Activated T-cell treated with anti-CD3 and anti-CD28 coated beads, Interleukin-2, amount 50 U/mL, for 24 hours (primary cell): ENCODE measurements around the gene C1QA.
"Not testable (repeated sequence)": the region's sequence is repeated elsewhere in the genome, so short reads cannot be mapped to it uniquely, and the experiment has no call there.

Source experiments
- DNase-seq: peaks from one replicate; pipeline ENCODE4 v3.0.0-alpha.2; 2020
- H3K27ac Mint-ChIP-seq: 2 replicates; pipeline ENCODE4 v1.8.0; 2020; ENCODE audit warnings: mild to moderate bottlenecking, mixed read lengths
- H3K27me3 Mint-ChIP-seq: 2 replicates; pipeline ENCODE4 v1.8.0; 2020; ENCODE audit warnings: mixed read lengths
- H3K36me3 Mint-ChIP-seq: 2 replicates; pipeline ENCODE4 v1.8.0; 2020; ENCODE audit warnings: low read depth, mixed read lengths
- H3K4me1 Mint-ChIP-seq: 2 replicates; pipeline ENCODE4 v1.8.0; 2020; ENCODE audit warnings: low read depth, mixed read lengths
- H3K4me3 Mint-ChIP-seq: 2 replicates; pipeline ENCODE4 v1.8.0; 2020; ENCODE audit warnings: mild to moderate bottlenecking, moderate library complexity, mixed read lengths
- H3K9me3 Mint-ChIP-seq: 2 replicates; pipeline ENCODE4 v1.8.0; 2020; ENCODE audit warnings: mixed read lengths

Gene C1QA

GRCh38 chr1:22666412-22666811 is 30.0 kb downstream of the C1QA start:
- Mint-ChIP-seq H3K4me3 (no peak overlapping the region), H3K9me3 (no peaks in the 10 kb centered on the region), H3K27me3 (peaks cover 39% of the 10 kb centered on the region), H3K4me1 (no peaks in the 10 kb centered on the region), H3K27ac (no peak overlapping the region), H3K36me3 (no peaks in the 10 kb centered on the region)
- DNase-seq, result no peak

- not testable (repeated sequence) for H3K36me3 Mint-ChIP-seq, H3K27ac Mint-ChIP-seq, H3K9me3 Mint-ChIP-seq, DNase-seq, H3K4me3 Mint-ChIP-seq, H3K4me1 Mint-ChIP-seq
- peaks cover 57% of the 10 kb centered on the region for H3K27me3 Mint-ChIP-seq
These were observed 32.4 kb downstream of the C1QA start for GRCh38 chr1:22668840-22669239.

GRCh38 chr1:22670352-22670975 is 34.0 kb downstream of the C1QA start:
- no peaks in the 10 kb centered on the region for H3K36me3 Mint-ChIP-seq
- H3K4me1 Mint-ChIP-seq, result peaks cover 5% of the 10 kb centered on the region
- H3K4me3 Mint-ChIP-seq, result no peak overlapping the region
- H3K27me3 Mint-ChIP-seq, result peaks cover 71% of the 10 kb centered on the region
- H3K27ac Mint-ChIP-seq, result no peak overlapping the region
- DNase-seq, result no peak
- no peaks in the 10 kb centered on the region for H3K9me3 Mint-ChIP-seq

- H3K9me3 Mint-ChIP-seq, result no peaks in the 10 kb centered on the region
- H3K36me3 Mint-ChIP-seq, result no peaks in the 10 kb centered on the region
- peaks cover 78% of the 10 kb centered on the region for H3K27me3 Mint-ChIP-seq
- no peak for DNase-seq
- H3K27ac Mint-ChIP-seq, result no peak overlapping the region
- H3K4me3 Mint-ChIP-seq, result no peak overlapping the region
- peaks cover 5% of the 10 kb centered on the region for H3K4me1 Mint-ChIP-seq
These were observed 35.6 kb downstream of the C1QA start for GRCh38 chr1:22671999-22672398.

- Mint-ChIP-seq H3K27me3 (peaks cover 72% of the 10 kb centered on the region), H3K4me1 (peaks cover 5% of the 10 kb centered on the region), H3K36me3 (no peaks in the 10 kb centered on the region), H3K4me3 (no peak overlapping the region), H3K9me3 (no peaks in the 10 kb centered on the region), H3K27ac (no peak overlapping the region)
- DNase-seq, result no peak
These were observed 37.3 kb downstream of the C1QA start for GRCh38 chr1:22673486-22674409.

- H3K27me3 Mint-ChIP-seq, result peaks cover 68% of the 10 kb centered on the region
- peaks cover 5% of the 10 kb centered on the region for H3K4me1 Mint-ChIP-seq
- no peaks in the 10 kb centered on the region for H3K9me3 Mint-ChIP-seq
- no peak overlapping the region for H3K4me3 Mint-ChIP-seq
- DNase-seq, result no peak
- H3K27ac Mint-ChIP-seq, result no peak overlapping the region
- H3K36me3 Mint-ChIP-seq, result no peaks in the 10 kb centered on the region
These were observed 38.0 kb downstream of the C1QA start for GRCh38 chr1:22674410-22674749.

GRCh38 chr1:22676151-22676550 is 39.7 kb downstream of the C1QA start:
- not testable (repeated sequence) for H3K4me3 Mint-ChIP-seq, DNase-seq, H3K27ac Mint-ChIP-seq, H3K4me1 Mint-ChIP-seq, H3K36me3 Mint-ChIP-seq, H3K9me3 Mint-ChIP-seq
- H3K27me3 Mint-ChIP-seq, result peaks cover 51% of the 10 kb centered on the region

- DNase-seq, result no peak
- Mint-ChIP-seq H3K36me3 (no peaks in the 10 kb centered on the region), H3K9me3 (no peaks in the 10 kb centered on the region), H3K27ac (no peak overlapping the region), H3K4me1 (peaks cover 5% of the 10 kb centered on the region), H3K27me3 (peaks cover 42% of the 10 kb centered on the region), H3K4me3 (no peak overlapping the region)
These were observed 40.6 kb downstream of the C1QA start for GRCh38 chr1:22676916-22677583.

GRCh38 chr1:22677931-22678896 is 41.8 kb downstream of the C1QA start:
- Mint-ChIP-seq H3K27ac (no peak overlapping the region), H3K4me3 (no peak overlapping the region), H3K9me3 (no peaks in the 10 kb centered on the region), H3K27me3 (peaks cover 33% of the 10 kb centered on the region), H3K36me3 (no peaks in the 10 kb centered on the region), H3K4me1 (peaks cover 5% of the 10 kb centered on the region)
- DNase-seq, result no peak

GRCh38 chr1:22680726-22681125 is 44.3 kb downstream of the C1QA start:
- H3K4me1 Mint-ChIP-seq, result no peaks in the 10 kb centered on the region
- no peak overlapping the region for H3K27ac Mint-ChIP-seq
- no peaks in the 10 kb centered on the region for H3K36me3 Mint-ChIP-seq
- no peak for DNase-seq
- H3K9me3 Mint-ChIP-seq, result no peaks in the 10 kb centered on the region
- H3K4me3 Mint-ChIP-seq, result no peak overlapping the region
- H3K27me3 Mint-ChIP-seq, result peaks cover 29% of the 10 kb centered on the region

- Mint-ChIP-seq H3K9me3 (no peaks in the 10 kb centered on the region), H3K4me3 (no peak overlapping the region), H3K4me1 (no peaks in the 10 kb centered on the region), H3K27me3 (peaks cover 31% of the 10 kb centered on the region), H3K27ac (no peak overlapping the region), H3K36me3 (no peaks in the 10 kb centered on the region)
- no peak for DNase-seq
These were observed 45.3 kb downstream of the C1QA start for GRCh38 chr1:22681556-22682276.

GRCh38 chr1:22683547-22683946 is 47.1 kb downstream of the C1QA start:
- H3K27ac Mint-ChIP-seq, result no peak overlapping the region
- H3K36me3 Mint-ChIP-seq, result no peaks in the 10 kb centered on the region
- H3K4me1 Mint-ChIP-seq, result no peaks in the 10 kb centered on the region
- DNase-seq, result no peak
- no peak overlapping the region for H3K4me3 Mint-ChIP-seq
- H3K9me3 Mint-ChIP-seq, result no peaks in the 10 kb centered on the region
- H3K27me3 Mint-ChIP-seq, result peaks cover 34% of the 10 kb centered on the region

GRCh38 chr1:22685591-22686059 is 49.2 kb downstream of the C1QA start:
- Mint-ChIP-seq H3K36me3 (no peaks in the 10 kb centered on the region), H3K4me3 (no peak overlapping the region), H3K9me3 (no peaks in the 10 kb centered on the region), H3K27me3 (peaks cover 38% of the 10 kb centered on the region), H3K4me1 (no peaks in the 10 kb centered on the region), H3K27ac (no peak overlapping the region)
- no peak for DNase-seq
